ENCODE measurements around the gene KCNN1. TPM values are rescaled to one million over a fixed set of nuclear protein-coding genes. Genes with fewer than 3 reads are reported as not detected.

The KCNN1 gene
- total and polyA plus RNA-seq, 2 of the 13 experiments (the other 11 are each of a cell fraction or from before 2014, with no cell fraction given), result 0.04 TPM; not detected in 1

DNA sequence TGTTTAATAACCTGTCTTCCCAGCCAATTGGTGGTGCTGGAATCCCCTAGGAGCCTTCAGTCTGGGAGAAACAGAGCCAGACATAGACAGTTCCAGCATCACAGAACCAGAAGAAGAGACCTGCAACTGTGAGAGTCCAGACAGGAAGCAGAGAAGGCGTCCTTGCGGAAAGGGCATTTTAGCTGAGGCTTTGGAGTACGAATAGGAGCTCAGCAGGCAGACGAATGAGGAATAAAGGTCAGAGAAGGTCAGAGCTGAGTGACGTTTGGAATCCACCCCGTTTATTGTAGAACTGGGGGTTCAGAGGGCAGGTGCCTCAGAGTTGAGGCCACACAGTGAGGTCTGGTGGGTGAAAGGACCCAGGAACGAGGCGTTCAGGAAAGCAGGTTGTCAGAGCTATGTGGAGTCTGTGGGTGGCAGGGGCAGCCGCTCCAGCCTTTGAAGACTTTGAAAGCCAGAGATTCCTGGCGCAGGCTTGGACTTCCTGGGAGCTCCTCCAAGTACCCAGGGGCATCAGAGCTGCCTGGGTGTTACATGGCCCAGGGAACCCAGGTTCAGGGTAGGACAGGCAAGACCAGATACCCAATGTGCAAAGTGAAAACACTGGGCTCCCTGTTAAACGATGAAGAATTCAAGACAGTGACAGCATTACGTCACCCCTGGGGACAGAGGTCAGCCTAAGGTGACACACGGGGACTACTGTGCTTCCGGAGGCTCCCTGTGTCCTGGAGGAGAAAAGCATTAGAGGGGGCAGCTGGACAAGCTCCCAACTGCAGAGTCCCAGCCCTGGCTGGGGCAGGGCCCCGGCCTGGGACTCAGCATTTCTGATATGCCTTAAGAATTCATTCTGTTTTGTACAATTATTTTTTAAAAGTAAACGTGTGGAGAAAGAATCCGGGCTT, 46.6 kb downstream of the KCNN1 start (continued):
- no peak for TF ChIP-seq TFDP2 (CRISPR knock-in tag; IDR thresholded peaks at IDR 0.05)
- TF ChIP-seq, protein P1, sequence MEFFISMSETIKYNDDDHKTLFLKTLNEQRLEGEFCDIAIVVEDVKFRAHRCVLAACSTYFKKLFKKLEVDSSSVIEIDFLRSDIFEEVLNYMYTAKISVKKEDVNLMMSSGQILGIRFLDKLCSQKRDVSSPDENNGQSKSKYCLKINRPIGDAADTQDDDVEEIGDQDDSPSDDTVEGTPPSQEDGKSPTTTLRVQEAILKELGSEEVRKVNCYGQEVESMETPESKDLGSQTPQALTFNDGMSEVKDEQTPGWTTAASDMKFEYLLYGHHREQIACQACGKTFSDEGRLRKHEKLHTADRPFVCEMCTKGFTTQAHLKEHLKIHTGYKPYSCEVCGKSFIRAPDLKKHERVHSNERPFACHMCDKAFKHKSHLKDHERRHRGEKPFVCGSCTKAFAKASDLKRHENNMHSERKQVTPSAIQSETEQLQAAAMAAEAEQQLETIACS (CRISPR knock-in tag; IDR thresholded peaks at IDR 0.05), result no peak
- peak; percentile 13; the same call in 1 of the 2 replicates for TF ChIP-seq SOX13 (IDR thresholded peaks at IDR 0.05)
- TF ChIP-seq SOX13 (CRISPR knock-in tag; conservative IDR thresholded peaks at IDR 0.05 in 1 of 2, IDR thresholded peaks at IDR 0.05 in 1 of 2), result peak in 1 of 2 experiments; percentile 75; a peak in 2 of 4 replicates
- TF ChIP-seq, protein P2, sequence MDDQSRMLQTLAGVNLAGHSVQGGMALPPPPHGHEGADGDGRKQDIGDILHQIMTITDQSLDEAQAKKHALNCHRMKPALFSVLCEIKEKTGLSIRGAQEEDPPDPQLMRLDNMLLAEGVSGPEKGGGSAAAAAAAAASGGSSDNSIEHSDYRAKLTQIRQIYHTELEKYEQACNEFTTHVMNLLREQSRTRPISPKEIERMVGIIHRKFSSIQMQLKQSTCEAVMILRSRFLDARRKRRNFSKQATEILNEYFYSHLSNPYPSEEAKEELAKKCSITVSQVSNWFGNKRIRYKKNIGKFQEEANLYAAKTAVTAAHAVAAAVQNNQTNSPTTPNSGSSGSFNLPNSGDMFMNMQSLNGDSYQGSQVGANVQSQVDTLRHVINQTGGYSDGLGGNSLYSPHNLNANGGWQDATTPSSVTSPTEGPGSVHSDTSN (CRISPR knock-in tag; IDR thresholded peaks at IDR 0.05; ENCODE audit: borderline replicate concordance), result no peak
- no peak for TF ChIP-seq HNRNPLL (IDR thresholded peaks at IDR 0.05; ENCODE audit: low read depth, low read length, poor library complexity, severe bottlenecking)
- no peak for TF ChIP-seq ZNF235 (CRISPR knock-in tag; IDR thresholded peaks at IDR 0.05; ENCODE audit: borderline replicate concordance)
- TF ChIP-seq, protein P3, sequence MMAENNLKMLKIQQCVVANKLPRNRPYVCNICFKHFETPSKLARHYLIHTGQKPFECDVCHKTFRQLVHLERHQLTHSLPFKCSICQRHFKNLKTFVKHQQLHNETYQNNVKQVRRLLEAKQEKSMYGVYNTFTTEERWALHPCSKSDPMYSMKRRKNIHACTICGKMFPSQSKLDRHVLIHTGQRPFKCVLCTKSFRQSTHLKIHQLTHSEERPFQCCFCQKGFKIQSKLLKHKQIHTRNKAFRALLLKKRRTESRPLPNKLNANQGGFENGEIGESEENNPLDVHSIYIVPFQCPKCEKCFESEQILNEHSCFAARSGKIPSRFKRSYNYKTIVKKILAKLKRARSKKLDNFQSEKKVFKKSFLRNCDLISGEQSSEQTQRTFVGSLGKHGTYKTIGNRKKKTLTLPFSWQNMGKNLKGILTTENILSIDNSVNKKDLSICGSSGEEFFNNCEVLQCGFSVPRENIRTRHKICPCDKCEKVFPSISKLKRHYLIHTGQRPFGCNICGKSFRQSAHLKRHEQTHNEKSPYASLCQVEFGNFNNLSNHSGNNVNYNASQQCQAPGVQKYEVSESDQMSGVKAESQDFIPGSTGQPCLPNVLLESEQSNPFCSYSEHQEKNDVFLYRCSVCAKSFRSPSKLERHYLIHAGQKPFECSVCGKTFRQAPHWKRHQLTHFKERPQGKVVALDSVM (CRISPR knock-in tag; IDR thresholded peaks at IDR 0.05), result peak; percentile 54; the same call in 1 of the 2 replicates
- no peak for TF ChIP-seq ATRX (CRISPR knock-in tag; IDR thresholded peaks at IDR 0.05; ENCODE audit: borderline replicate concordance)
- no peak for TF ChIP-seq SSRP1 (CRISPR knock-in tag; IDR thresholded peaks at IDR 0.05)
- no peak for TF ChIP-seq ASH2L (IDR thresholded peaks at IDR 0.05; ENCODE audit: insufficient read length, low read depth, low read length)
- TF ChIP-seq ZNF232 (CRISPR knock-in tag; IDR thresholded peaks at IDR 0.05; ENCODE audit: borderline replicate concordance), result peak; percentile 63; the same call in 1 of the 2 replicates
- no peak for TF ChIP-seq IKZF4 (CRISPR knock-in tag; IDR thresholded peaks at IDR 0.05; ENCODE audit: borderline replicate concordance, low read depth, not compliant biosample characterization)
- TF ChIP-seq, protein P4, sequence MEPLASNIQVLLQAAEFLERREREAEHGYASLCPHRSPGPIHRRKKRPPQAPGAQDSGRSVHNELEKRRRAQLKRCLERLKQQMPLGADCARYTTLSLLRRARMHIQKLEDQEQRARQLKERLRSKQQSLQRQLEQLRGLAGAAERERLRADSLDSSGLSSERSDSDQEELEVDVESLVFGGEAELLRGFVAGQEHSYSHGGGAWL (CRISPR knock-in tag; IDR thresholded peaks at IDR 0.05), result no peak
- no peak for TF ChIP-seq ZSCAN31 (CRISPR knock-in tag; IDR thresholded peaks at IDR 0.05; ENCODE audit: low read depth)
- TF ChIP-seq ZNF589 (CRISPR knock-in tag; conservative IDR thresholded peaks at IDR 0.05), result no peak
- no peak for TF ChIP-seq ETV6 (CRISPR knock-in tag; conservative IDR thresholded peaks at IDR 0.05)
- no peak for TF ChIP-seq SNAPC5 (CRISPR knock-in tag; IDR thresholded peaks at IDR 0.05; ENCODE audit: borderline replicate concordance)
- no peak for TF ChIP-seq BRD4 (CRISPR knock-in tag; IDR thresholded peaks at IDR 0.05)
- TF ChIP-seq GATAD1 (CRISPR knock-in tag; IDR thresholded peaks at IDR 0.05), result no peak
- no peak for TF ChIP-seq ZNF17 (CRISPR knock-in tag; IDR thresholded peaks at IDR 0.05)
